ENCODE measurements around the gene ZNF385B. TPM values are rescaled to one million over a fixed set of nuclear protein-coding genes. Genes with fewer than 3 reads are reported as not detected.

Gene ZNF385B
- total and polyA plus RNA-seq, 3 donors from 2014 or later, result 28.1 to 40.3 (median 37.4) TPM

DNA sequence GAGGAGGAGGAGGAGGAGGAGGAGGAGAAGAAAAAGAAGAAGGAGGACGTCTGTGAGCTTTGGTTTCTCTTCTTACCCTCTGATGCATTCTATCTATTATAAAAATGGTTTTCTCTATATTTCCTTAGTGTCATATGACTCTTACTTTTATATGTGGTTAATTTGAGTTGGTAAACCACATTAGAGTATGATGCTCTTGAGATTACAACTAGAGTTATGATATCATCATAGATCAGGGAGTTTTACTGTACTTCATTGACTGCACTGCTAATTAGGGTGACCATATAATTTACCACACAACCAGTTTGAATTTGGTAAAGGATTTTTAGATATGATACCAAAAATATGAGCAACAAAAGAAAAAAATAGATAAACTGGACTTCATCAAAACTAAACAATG lies 166.4 kb downstream of the ZNF385B start:
- no peaks in the 10 kb centered on the region for H3K36me3 ChIP-seq (ENCODE audit: low read depth, missing control alignments)
- intact Hi-C loops (cut with DNase I; ENCODE audit: low total_unique reads), result no loop called here
- H3K9me3 ChIP-seq, result no peaks in the 10 kb centered on the region
- no peak overlapping the region for H3K27ac ChIP-seq
- H3K4me3 ChIP-seq, result no peak overlapping the region
- H3K4me1 ChIP-seq, result no peaks in the 10 kb centered on the region
- TF ChIP-seq, protein P1, sequence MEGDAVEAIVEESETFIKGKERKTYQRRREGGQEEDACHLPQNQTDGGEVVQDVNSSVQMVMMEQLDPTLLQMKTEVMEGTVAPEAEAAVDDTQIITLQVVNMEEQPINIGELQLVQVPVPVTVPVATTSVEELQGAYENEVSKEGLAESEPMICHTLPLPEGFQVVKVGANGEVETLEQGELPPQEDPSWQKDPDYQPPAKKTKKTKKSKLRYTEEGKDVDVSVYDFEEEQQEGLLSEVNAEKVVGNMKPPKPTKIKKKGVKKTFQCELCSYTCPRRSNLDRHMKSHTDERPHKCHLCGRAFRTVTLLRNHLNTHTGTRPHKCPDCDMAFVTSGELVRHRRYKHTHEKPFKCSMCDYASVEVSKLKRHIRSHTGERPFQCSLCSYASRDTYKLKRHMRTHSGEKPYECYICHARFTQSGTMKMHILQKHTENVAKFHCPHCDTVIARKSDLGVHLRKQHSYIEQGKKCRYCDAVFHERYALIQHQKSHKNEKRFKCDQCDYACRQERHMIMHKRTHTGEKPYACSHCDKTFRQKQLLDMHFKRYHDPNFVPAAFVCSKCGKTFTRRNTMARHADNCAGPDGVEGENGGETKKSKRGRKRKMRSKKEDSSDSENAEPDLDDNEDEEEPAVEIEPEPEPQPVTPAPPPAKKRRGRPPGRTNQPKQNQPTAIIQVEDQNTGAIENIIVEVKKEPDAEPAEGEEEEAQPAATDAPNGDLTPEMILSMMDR (IDR thresholded peaks at IDR 0.05), result no peak
- TF ChIP-seq POLR2A (IDR thresholded peaks at IDR 0.05), result no peak
- H3K27me3 ChIP-seq, result no peaks in the 10 kb centered on the region
- no peak for DNase-seq
- 60 to 61% methylated on average over 1 of the region's 1 CpG for WGBS, 2 donors

DNA sequence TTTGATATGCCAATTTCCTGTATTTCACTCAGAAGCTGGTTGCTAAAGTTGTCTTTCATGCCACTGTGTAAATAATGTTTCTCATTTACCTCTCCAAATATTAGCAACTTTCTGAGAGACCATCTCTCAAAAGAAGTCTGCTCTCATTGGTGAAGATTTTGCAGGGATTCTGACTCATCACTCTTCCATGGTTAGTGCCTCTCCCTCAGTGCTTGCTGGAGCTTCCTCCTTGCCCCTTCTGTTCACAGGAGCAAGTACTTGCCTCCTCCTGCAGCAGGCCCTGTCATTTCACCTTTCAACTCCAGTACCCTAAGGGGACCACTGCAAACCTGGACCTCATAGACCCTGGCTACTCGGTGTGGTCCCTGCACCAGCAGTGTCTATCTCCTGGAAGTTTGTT lies 168.8 kb downstream of the ZNF385B start:
- H3K4me3 ChIP-seq, result no peak overlapping the region
- no peaks in the 10 kb centered on the region for H3K27me3 ChIP-seq
- no peak for DNase-seq
- H3K27ac ChIP-seq, result no peak overlapping the region
- no peaks in the 10 kb centered on the region for H3K9me3 ChIP-seq
- H3K4me1 ChIP-seq, result no peaks in the 10 kb centered on the region
- TF ChIP-seq, protein P1 (IDR thresholded peaks at IDR 0.05), result no peak
- no peak for TF ChIP-seq POLR2A (IDR thresholded peaks at IDR 0.05)
- no peaks in the 10 kb centered on the region for H3K36me3 ChIP-seq (ENCODE audit: low read depth, missing control alignments)
- 36 to 59% methylated on average over 1 of the region's 1 CpG for WGBS, 2 donors
- intact Hi-C loops (cut with DNase I; ENCODE audit: low total_unique reads), result no loop called here

DNA sequence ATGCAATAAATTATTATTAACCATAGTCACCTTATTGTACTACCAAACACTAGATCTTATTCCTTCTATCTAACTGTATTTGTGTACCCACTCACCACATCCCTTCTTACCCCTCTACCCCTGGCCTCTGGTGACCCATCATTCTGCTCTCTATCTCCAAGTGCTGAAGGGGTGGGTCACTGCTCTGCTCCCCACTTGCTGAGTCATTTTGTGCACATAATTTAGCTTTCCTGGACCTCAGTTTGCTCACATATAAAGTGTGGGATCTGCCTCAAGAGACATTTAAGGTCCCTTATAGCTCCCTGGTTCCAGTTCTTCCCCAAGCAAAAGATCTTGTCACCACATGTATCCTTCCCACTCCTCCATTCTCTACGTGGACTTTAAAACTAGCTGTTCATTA lies 169.4 kb downstream of the ZNF385B start:
- no peaks in the 10 kb centered on the region for H3K9me3 ChIP-seq
- no peak overlapping the region for H3K4me3 ChIP-seq
- H3K36me3 ChIP-seq (ENCODE audit: low read depth, missing control alignments), result no peaks in the 10 kb centered on the region
- H3K4me1 ChIP-seq, result no peaks in the 10 kb centered on the region
- no peaks in the 10 kb centered on the region for H3K27me3 ChIP-seq
- TF ChIP-seq, protein P1 (IDR thresholded peaks at IDR 0.05), result no peak
- no peak for TF ChIP-seq POLR2A (IDR thresholded peaks at IDR 0.05)
- intact Hi-C loops (cut with DNase I; ENCODE audit: low total_unique reads), result no loop called here
- no peak for DNase-seq
- WGBS, 2 donors, result 74 to 80% methylated on average over 1 of the region's 1 CpG
- no peak overlapping the region for H3K27ac ChIP-seq

DNA sequence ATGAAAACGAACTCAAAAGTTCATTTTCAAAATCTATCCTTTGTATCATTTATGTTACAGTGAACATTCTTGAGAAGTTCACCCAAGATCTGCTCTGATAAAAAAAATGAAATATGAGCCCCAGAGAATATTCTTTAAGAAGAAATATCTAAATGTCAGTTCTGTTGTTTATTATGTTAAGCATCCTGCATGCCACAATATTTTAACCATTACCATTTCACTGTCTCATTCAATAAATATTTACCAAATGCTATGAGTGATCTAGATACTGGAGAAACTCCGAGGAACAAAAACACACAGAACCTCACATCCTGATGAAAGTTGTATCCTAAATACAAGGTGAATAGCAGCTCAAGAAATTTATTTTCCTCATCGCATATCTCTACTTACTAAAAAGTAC lies 170.2 kb downstream of the ZNF385B start:
- DNase-seq, result no peak
- Histone ChIP-seq H3K4me3 (no peak overlapping the region), H3K27me3 (no peaks in the 10 kb centered on the region), H3K9me3 (no peaks in the 10 kb centered on the region), H3K4me1 (no peaks in the 10 kb centered on the region), H3K36me3 (ENCODE audit: low read depth, missing control alignments) (no peaks in the 10 kb centered on the region), H3K27ac (no peak overlapping the region)
- TF ChIP-seq, protein P1 (IDR thresholded peaks at IDR 0.05), result no peak
- TF ChIP-seq POLR2A (IDR thresholded peaks at IDR 0.05), result no peak
- WGBS, 2 donors, result 78 to 81% methylated on average over 3 of the region's 3 CpGs
- intact Hi-C loops (cut with DNase I; ENCODE audit: low total_unique reads), result no loop called here

DNA sequence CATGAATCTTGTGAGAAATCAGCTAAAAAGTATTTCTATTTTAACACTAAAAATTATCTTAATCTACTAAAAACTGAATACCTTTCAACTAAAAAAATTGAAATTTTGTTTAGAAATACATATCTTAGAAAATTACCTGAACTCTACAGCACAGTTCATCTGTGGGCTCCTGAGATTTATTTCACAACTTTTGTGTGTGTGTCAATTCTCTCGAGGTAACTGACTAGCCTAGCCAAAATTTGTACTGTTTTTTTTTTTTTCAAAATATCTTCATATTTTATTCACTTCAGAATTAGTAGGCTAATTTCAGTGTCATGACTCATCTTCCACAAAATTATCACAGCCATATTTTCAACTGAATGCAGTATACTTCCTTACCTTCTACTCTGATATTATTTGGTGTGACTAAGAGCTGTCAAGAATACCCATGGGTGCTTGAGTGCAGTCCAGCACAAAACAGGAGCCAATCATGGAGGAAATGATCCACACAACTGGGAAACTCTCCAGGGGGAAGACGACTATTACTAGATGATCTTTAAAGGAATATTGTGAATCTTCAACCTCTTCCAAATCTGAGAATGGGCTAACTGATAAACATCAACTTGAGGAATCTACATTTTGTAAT lies 174.6 kb downstream of the ZNF385B start:
- no peak for TF ChIP-seq POLR2A (IDR thresholded peaks at IDR 0.05)
- TF ChIP-seq, protein P1 (IDR thresholded peaks at IDR 0.05), result no peak
- Histone ChIP-seq H3K9me3 (no peaks in the 10 kb centered on the region), H3K4me3 (no peak overlapping the region), H3K27ac (no peak overlapping the region), H3K27me3 (no peaks in the 10 kb centered on the region), H3K4me1 (no peaks in the 10 kb centered on the region), H3K36me3 (ENCODE audit: low read depth, missing control alignments) (no peaks in the 10 kb centered on the region)
- intact Hi-C loops (cut with DNase I; ENCODE audit: low total_unique reads), result no loop called here
- DNase-seq, result no peak
- WGBS, 2 donors, result 62 to 82% methylated on average over 2 of the region's 2 CpGs
